ELR (cell line): Measurements from ENCODE around the gene HOXA3.
A peak's percentile ranks its signal among the peaks of the same experiment; 100 is the strongest.

Experiments used
- DNase-seq: peaks from one replicate; pipeline ENCODE4 v3.0.0-alpha.2; 2015; ENCODE audit warnings: low read depth

Gene HOXA3

GRCh38 chr7:27128776-27129728 is 23.3 kb downstream of the HOXA3 start:
- DNase-seq, result no peak

DNA sequence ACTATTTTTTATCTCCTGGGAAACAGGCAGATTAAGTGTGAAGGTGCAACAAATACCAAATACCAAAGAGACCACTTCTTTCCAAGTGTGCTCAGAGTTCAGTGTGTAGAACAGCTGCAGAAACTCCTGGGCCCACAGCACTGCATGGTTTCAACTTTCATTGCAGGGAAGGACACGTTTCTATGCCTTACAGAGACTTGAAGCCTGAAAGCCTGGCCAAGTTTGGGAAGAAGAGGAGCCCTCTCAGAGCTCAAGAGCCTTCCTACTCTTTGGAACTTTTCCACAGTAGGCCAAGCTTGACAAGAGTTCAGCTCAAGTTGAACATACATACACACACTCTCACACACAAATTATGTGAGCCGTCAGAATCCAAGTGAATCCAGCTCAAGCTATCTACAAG is 24.3 kb downstream of the HOXA3 start:
- DNase-seq, result no peak

DNA sequence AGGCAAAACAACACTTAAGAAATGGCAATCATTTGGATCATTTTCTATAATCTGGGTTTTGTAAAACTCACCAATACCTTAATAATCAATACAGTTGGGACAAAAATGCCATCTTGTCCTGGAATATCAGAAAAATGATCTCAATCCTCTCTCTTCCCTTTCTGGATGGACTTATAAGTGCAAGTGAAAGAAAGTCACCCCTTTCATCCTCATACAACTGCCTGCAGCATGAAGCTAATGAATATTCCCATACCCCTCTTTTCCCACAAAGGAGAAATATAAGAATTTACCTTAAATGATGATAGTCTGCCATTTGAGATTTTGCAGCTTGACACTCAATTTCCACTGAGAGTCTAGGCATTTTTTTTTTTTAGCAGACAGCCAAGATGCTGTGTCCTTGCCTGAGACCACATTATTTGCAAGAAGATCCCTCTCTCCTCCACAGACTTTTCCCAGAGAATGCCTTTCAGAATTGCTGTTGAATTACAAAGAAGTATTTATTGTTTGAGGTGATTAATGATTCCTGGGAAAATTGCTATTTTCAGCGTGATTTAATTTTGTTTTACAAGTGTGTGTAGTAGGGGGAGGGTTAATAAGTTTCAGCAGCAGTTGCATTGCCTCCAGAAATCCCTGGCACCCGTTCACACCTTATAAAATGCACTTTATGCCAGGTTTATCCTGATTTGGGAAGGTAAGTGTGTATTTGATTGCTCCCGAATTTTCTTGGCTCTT is 25.6 kb downstream of the HOXA3 start:
- no peak for DNase-seq

GRCh38 chr7:27125986-27126394 is 26.4 kb downstream of the HOXA3 start:
- DNase-seq, result no peak

- DNase-seq, result no peak
These were observed 27.3 kb downstream of the HOXA3 start for GRCh38 chr7:27124902-27125689.

- peak; percentile 92 for DNase-seq
These were observed 28.1 kb downstream of the HOXA3 start for GRCh38 chr7:27124096-27124901.

GRCh38 chr7:27123477-27124053 is 28.8 kb downstream of the HOXA3 start:
- DNase-seq, result no peak

DNA sequence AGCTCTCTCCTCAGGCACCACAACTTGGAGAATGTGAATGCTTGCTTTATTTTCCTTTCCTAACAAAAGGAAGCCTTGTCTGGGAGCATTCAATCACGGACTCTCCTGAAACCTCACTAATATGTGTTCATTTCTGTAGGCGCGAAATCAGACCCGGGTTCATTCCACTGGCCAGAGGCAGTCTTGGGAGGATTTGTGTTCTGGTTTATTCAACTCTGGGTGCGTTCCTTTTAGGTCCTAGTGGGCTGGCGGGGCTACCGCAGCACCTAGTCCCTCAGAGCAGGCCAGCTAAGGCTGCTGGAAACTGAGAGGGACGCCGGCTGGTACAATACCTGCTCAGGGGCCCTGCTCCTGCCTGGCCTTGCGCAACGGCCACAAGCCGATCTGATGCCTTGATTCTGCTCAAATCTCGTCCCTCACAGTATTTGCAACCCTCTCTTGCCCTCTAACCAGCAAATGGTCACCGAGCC is 29.3 kb downstream of the HOXA3 start:
- no peak for DNase-seq

GRCh38 chr7:27122077-27122910 is 30.1 kb downstream of the HOXA3 start:
- no peak for DNase-seq

- no peak for DNase-seq
These were observed 30.7 kb downstream of the HOXA3 start for GRCh38 chr7:27121684-27122076.

GRCh38 chr7:27119412-27119911 is 32.9 kb downstream of the HOXA3 start:
- no peak for DNase-seq

GRCh38 chr7:27118580-27118979 is 33.8 kb downstream of the HOXA3 start:
- DNase-seq, result no peak

DNA sequence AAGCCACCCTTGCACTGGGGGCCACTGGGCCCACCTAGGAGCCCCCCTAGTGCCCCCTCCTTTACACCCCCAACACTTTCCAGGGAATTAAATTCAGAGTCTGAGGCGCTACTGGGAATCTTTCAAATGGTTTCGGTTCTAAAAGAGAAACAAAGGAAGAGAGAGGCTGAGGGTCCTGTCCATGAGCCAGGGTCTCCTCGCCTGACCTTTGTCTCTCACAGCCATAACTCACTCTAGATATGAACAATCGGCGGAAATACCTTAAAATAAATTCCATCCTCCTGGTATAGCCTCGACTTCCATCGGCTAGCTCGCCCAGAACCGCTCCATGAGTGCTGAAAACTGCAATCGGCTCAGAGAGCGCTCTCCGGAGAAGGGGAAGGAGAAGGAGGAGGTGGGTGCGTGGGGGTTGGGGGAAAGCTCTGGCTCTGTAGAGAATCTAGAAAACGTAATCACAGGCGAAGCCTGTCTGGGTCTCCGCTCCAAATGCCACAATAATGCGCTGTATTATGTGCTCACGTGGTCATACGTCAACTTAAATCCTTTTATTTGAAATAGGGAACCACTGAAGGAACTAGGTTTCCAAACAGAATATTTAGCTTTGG is 34.4 kb downstream of the HOXA3 start:
- DNase-seq, result no peak

- DNase-seq, result no peak
These were observed 35.2 kb downstream of the HOXA3 start for GRCh38 chr7:27116962-27117886.

DNA sequence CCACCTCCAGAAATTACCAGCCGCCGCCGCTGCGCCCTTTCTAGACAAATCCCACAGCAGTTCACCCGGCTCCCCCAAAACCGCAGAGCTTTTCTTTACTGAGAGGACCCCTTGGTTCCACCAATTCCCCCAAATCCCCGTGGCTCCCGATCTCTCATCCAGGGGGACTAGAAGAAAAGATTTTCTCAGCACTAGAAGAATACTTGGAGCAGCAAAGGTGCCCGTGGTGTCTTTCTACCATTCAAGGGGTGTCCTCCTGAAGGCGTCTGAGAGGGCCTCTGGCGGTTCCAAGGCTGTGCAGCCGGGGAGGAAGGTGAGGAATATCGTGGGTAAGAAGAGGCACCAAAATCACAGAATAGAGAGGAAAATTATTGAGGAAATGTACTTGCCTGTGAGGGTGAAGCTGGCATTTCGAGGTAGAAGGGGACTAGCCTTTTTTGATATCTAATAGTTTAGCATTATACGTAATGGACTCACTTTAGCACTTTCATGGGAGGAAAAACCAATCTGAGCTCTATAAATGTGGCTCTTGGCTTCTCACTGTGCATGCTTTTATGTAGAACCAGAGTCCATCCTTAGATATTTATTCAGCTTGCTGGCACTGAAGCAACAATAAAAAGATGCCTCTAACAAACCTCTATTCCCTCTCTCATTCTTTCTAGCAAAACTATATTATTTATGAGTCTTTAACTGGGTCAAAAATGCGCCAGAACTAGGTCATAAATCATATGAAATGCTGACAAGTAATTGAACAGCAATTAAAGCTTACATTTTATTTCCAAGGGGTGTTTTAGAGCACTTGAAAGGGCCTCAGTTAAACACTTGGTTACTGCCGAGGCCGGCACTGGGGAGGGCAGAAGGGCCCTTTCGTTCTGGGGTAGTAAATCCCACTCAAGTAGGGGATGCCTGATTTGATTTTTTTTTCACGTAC is 36.1 kb downstream of the HOXA3 start:
- DNase-seq, result no peak

- DNase-seq, result peak; percentile 84
These were observed 37.0 kb downstream of the HOXA3 start for GRCh38 chr7:27115221-27116026.
